Right renal pelvis (tissue), 4 donors: ENCODE measurements around the gene PDE1C. TPM values are rescaled to one million over a fixed set of nuclear protein-coding genes. Genes with fewer than 3 reads are reported as not detected.

ENCODE experiments used
- DNase-seq, 4 donors: peaks; one replicate each; pipeline ENCODE4 v3.0.0-alpha.2; 2013; ENCODE audit warnings: low read depth in 4 of 4, low spot score in 3 of 4, missing footprints in 1 of 4
- polyA plus RNA-seq, 4 donors: library from polyadenylated mRNA; unstranded; fragments of 120-200 nt; gene quantifications; one replicate each; pipeline ENCODE4 v1.2.1, GENCODE V29; 2013; ENCODE audit not compliant: insufficient read length in 4 of 4

Gene PDE1C
- polyA plus RNA-seq, 4 donors: 3.2 to 4.6 (median 4.3) TPM

DNA sequence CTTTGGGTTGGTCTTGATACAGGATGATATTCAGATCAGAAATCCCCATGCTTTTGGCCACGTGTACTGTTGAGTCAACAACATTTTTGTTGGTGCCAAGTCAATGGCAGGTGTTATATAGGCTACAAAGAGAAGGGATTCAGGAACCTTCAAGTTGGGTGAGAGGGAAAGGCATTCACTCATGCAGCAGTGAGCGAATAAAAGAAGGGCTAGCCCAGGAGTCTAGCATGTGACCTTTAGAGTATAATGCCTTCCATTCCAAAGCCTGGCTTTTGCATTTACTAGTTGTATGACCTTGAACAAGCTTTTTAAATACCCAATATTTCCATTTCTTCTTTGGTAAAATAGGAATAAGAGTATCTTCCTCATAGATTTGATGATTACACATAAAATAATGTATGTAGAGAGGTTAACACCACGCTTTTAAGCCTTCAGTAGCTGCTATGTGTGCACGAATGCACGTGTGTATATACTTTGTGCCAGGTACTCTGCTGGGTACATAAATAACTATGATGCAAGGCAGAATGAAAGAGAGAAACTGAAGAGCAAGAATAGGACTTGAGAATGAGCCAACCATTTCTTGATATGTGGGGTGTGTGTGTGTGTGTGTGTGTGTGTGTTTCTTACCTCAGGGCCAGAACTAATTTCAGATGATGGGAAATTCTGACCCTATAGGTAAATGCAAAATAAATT, 163.6 kb downstream of the PDE1C start:
- no peak for DNase-seq

- no peak for DNase-seq
These were observed 166.2 kb downstream of the PDE1C start for GRCh38 chr7:31903962-31904361.

GRCh38 chr7:31899356-31899927, 170.8 kb downstream of the PDE1C start:
- DNase-seq: no peak

DNA sequence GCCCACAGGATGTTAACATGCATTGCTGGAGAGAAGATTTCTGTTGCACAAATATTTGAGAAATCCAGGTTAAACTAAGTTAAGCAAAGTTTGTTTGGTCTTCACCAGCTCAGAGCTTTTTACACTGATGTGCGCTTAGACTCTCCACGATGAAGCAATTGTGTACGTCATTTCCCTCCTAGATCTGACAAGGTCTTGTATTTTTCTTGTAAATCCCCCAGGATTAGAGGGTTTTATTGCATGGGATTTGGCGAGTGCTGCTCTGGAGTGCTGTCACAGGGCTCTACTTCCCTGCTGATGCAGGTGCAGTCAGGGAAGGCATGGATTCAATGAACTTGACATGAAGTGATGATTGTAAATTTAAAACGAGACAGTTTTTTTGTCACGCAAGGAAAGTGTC, 173.3 kb downstream of the PDE1C start:
- DNase-seq: no peak

DNA sequence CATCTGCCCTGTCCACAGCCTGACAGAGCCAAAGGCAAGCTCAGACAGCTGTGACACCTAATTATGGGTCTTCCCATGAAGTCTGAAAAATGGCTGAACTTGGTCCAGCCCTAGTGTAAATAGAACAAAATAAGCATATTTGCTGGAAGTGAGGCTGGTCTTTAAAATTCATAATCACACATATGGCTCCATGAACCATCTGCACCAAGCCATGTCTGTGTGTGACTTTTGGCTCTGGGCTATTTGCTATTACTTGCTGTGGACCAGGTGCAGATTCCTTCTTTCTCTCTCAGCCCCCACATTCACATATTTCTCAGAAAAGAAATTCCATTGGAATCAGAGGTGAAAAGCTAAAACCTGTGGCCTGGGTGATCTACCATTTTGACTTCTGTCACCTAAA, 175.9 kb downstream of the PDE1C start:
- no peak for DNase-seq

- DNase-seq: no peak
These were observed 176.8 kb downstream of the PDE1C start for GRCh38 chr7:31893365-31893764.

DNA sequence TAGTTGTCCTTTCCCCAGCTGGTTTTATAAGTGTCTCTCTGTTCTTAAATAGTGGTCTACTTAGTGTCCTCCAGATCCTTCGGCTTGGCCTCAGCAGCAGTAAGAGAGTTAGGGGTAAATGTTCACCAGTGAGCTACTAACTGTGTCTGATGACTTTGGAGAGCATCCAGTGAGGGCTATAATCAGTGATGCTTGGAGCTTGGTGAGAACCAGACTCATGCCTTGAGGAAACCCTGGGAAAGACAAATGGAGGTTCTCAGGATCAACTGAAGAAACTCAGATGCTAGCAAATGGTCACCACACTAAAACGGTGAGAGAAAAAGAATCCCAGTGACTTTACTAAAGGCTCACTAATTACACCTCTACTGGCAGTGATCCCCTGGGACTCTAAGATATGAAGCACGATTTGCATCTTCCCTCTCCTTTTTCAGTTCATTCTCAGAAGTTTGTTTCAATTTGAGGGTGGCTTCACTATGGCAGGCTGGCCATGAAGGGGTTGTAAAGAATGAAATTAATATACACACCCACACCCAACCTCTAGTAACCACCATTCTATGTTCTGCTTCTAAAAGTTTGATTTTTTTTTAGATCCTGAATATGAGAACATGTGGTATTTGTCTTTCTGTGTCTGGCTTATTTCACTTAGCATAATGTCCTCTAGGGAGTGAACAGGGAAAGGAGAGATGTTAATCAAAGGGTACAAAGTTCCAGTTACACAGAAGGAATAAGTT, 177.9 kb downstream of the PDE1C start:
- no peak for DNase-seq

GRCh38 chr7:31890766-31891165, 179.4 kb downstream of the PDE1C start:
- DNase-seq: no peak

DNA sequence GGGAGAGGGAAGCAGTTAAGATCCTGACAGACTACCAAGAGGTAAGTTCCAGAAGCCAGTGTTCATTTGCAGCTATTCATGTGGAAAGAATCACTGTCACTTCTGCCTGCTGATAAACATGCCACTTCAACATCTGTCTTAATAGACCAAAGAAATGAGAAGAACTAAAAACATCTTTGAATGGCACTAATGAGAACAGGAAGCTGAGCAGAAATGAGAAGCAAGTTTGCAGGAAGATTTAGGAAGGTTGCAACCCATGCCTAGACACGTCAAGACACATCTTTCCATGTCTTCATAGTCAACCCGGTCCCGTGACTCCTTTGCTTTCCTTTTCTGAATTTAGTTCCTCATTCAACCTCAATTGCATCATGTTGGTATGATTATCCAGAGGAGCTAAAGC, 180.0 kb downstream of the PDE1C start:
- no peak for DNase-seq

DNA sequence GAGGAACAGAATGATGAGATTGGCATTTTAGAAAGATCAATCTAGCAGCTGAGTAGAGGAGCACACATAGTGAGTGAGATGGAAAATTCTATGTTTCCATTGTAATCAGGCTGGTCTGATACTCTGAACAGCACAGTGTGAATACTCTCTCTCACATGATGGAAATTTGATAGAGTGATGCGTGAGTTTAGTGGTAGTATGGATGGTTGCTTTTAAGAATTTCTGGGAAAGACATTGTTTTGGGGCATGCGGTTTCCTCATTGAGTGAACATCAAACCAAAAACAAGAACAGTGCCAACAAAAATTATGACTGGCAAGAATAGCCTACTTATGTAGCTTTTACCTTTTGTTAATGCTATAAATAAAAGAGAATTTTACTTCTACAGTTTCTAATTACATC, 183.2 kb downstream of the PDE1C start:
- DNase-seq: no peak

DNA sequence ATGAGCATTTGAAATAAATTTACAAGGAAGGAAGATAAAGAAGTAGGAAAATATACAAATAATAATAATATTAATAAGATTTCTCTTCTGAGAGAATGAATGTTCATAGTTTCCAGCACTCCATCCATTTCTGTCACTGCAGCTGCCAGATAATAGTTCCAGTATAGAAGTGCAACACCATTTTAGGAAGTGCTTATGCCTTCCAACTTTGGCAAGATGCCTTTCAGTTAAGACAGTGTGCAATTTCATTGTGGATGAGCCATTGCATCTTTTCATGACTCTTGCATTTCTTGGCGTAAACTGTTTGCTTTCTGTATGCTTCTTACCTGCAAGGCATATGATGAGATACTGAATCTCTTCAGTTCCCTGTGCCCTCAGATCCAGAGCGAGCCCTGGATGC, 185.0 kb downstream of the PDE1C start:
- DNase-seq: no peak

DNA sequence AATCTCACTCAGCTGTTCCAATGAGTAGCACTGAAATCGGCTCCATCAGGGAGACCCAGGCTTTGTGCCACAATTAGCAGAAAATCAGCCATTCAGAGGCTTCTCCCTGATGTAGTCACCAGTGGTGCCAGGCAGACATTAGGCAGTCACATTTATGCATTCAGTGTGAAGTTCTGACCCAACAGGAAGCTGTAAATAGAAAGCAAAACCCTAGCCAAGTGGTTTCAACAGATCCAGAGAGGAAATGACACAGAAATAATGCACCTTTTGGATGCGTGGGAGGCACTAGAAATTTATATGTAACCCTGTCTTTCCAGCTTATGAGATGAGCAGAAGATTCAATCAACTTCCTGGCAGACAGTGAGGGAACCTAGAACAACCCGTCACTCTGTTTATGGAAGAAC, 186.4 kb downstream of the PDE1C start:
- no peak for DNase-seq

DNA sequence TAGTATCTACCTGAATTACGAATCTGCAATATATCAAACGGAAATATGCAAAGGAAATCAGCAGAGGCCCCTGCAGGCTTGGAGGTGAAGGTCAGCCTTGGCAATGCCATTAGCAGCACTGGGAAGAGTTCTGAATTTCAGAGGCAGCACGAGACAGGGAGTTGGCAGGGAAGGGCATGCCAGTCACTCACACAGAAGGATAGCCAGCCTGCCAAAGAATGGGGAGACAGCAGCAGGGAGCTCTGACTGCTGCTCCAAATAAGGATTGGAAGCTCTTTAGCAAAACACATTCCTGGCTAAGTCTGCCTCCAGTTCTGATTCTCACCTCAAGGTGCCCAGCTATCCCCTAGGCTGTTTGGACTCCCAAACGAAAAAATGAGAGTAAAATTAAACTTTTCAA, 188.0 kb downstream of the PDE1C start:
- no peak for DNase-seq

DNA sequence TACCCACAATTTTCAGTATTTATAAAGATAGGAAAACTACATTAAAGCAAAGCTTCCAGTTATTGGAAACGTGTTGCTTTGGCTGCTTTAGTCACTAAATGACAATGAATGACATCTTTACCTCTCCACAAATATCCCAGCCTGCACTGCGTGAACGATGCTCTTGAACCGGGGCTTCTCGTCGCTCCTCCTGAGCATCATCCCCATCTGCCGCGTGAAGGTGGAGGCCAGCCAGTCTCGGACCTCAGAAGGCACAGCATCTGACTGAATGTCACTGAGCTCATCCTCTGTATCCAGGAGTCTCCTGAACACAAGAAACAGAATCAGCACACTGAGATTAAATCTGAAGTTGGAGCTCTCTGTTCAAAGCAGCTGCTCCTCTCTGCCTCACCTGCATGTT, 191.3 kb downstream of the PDE1C start:
- no peak for DNase-seq

DNA sequence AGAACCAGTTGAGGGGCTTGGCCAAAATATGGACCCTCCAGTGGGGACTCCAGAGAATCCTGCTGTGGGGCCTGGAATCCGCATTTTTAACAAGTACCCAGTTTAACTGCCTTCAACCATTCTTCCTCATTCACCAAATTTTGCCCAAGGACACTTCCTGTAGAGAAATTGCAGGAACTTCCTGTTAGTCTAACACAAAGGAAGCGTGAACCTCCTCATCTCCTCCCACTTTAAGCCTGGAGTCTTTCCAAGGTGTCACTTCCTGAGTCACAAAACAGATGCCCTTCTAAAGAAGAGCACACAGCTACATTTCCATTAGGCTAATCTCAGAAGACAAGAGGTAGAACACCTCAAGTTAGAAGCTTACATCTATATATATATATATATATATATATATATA, 194.8 kb downstream of the PDE1C start:
- no peak for DNase-seq

DNA sequence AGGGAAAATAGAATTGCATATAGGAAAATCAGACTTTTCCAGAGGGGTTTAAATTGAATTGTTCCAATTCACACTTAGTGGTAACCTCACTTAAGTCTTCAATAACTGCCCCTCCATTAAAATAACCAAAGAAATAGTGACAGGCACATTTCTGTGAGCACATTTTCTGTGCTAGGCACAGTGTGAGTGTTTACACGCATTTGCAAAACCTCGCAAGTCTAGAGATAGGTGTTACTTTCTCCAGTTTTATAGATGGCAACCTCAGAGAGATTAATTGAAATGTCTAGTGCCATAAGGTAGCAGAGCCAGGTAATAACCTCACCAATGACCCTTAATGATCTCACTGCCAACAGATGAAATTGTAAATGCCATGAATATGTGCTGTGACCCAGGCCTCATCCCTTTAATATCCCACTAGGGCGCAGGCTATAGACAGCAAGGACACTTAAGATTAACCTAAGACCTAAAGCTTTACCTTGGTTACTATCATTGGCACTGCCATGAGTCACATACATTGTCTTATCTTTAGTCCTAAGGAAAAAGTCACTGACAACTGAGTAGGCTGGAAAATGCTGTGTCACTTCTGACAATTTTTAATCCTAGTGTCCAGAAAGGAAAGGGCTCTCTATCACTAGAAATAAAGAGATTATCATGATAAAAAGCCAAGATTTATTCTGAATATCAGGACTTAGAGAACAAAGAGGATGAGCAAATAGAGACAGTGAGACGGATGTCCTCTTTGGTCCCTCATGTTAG, 195.4 kb downstream of the PDE1C start:
- no peak for DNase-seq

- DNase-seq: no peak
These were observed 196.2 kb downstream of the PDE1C start for GRCh38 chr7:31873816-31874597.

- DNase-seq: no peak
These were observed 197.4 kb downstream of the PDE1C start for GRCh38 chr7:31872545-31873370.

- DNase-seq: no peak
These were observed 205.6 kb downstream of the PDE1C start for GRCh38 chr7:31864646-31865045.

GRCh38 chr7:31860925-31861324, 209.3 kb downstream of the PDE1C start:
- DNase-seq: no peak
